HepG2 (cell line): Measurements from ENCODE around the gene PPP1R9A. TPM values are rescaled to one million over a fixed set of nuclear protein-coding genes. Genes with fewer than 3 reads are reported as not detected.
A peak's percentile ranks its signal among the peaks of the same experiment; 100 is the strongest.

Source experiments
- ARID4A ChIP-seq: sonication (generic); formaldehyde crosslinking; IDR thresholded peaks from 2 replicates; pipeline ENCODE4 v1.5.0; 2020; ENCODE audit warnings: mild to moderate bottlenecking, missing genetic modification reagents, borderline replicate concordance
- CREM ChIP-seq, 2 experiments: sonication (generic) in 1 of 2; formaldehyde crosslinking in 1 of 2; IDR thresholded peaks; 2 replicates each; pipeline versions ENCODE4 v1.4.0 to v1.6.1; 2016 to 2020; ENCODE audit warnings: antibody characterized with exemption in 1 of 2, mild to moderate bottlenecking in 1 of 2, missing genetic modification reagents in 1 of 2
- DBP ChIP-seq: sonication (generic); formaldehyde crosslinking; IDR thresholded peaks from 2 replicates; pipeline ENCODE4 v1.4.0; 2020; ENCODE audit warnings: missing genetic modification reagents; ENCODE audit errors: not compliant biosample characterization
- DR1 ChIP-seq: sonication (generic); formaldehyde crosslinking; IDR thresholded peaks from 2 replicates; pipeline ENCODE4 v1.8.0; 2021; ENCODE audit warnings: mild to moderate bottlenecking, missing genetic modification reagents, inconsistent platforms
- HMGXB4 ChIP-seq, 2 experiments: sonication (generic) in 1 of 2; formaldehyde crosslinking in 1 of 2; IDR thresholded peaks; 2 replicates each; pipeline versions ENCODE4 v1.4.0 to v1.6.1; 2018 to 2020; ENCODE audit warnings: missing genetic modification reagents in 2 of 2, borderline replicate concordance in 1 of 2, low read depth in 1 of 2, mild to moderate bottlenecking in 1 of 2, missing biosample characterization in 1 of 2
- IRX3 ChIP-seq: sonication (generic); formaldehyde crosslinking; IDR thresholded peaks from 2 replicates; pipeline ENCODE4 v1.8.1; 2023; ENCODE audit warnings: mild to moderate bottlenecking, low read depth, missing genetic modification reagents, borderline replicate concordance
- KAT7 ChIP-seq: IDR thresholded peaks from 2 replicates; pipeline ENCODE4 v1.6.1; 2018; ENCODE audit warnings: borderline replicate concordance, missing compliant biosample characterization
- MXI1 ChIP-seq: IDR thresholded peaks from 3 replicates; pipeline ENCODE4 v1.6.1; 2012; ENCODE audit warnings: low read depth, low read length, inconsistent platforms, borderline replicate concordance
- NFE2 ChIP-seq: sonication (generic); formaldehyde crosslinking; IDR thresholded peaks from 2 replicates; pipeline ENCODE4 v1.4.0; 2020; ENCODE audit warnings: missing genetic modification reagents
- SALL2 ChIP-seq: sonication (generic); formaldehyde crosslinking; IDR thresholded peaks from 2 replicates; pipeline ENCODE4 v1.8.1; 2023; ENCODE audit warnings: mild to moderate bottlenecking, missing genetic modification reagents, inconsistent platforms
- YY1 ChIP-seq: IDR thresholded peaks from 2 replicates; pipeline ENCODE4 v1.6.1; 2011; ENCODE audit warnings: low read length, low read depth, moderate library complexity, mild to moderate bottlenecking; ENCODE audit not compliant: insufficient read depth, insufficient replicate concordance
- ZBTB44 ChIP-seq: sonication (generic); formaldehyde crosslinking; IDR thresholded peaks from 2 replicates; pipeline ENCODE4 v1.4.0; 2020; ENCODE audit warnings: missing genetic modification reagents
- ZNF256 ChIP-seq: sonication (generic); formaldehyde crosslinking; conservative IDR thresholded peaks from 2 replicates; pipeline ENCODE4 v1.4.0; 2020; ENCODE audit warnings: missing genetic modification reagents
- ZNF614 ChIP-seq: IDR thresholded peaks from 2 replicates; pipeline ENCODE4 v1.6.1; 2018; ENCODE audit warnings: missing biosample characterization, missing genetic modification reagents, inconsistent platforms, borderline replicate concordance
- ZNF710 ChIP-seq: sonication (generic); formaldehyde crosslinking; IDR thresholded peaks from 2 replicates; pipeline ENCODE4 v1.5.0; 2020; ENCODE audit warnings: mild to moderate bottlenecking, missing genetic modification reagents, borderline replicate concordance
- ZNF720 ChIP-seq: sonication (generic); formaldehyde crosslinking; IDR thresholded peaks from 2 replicates; pipeline ENCODE4 v1.4.0; 2020; ENCODE audit warnings: missing genetic modification reagents
- ZNF83 ChIP-seq: sonication (generic); formaldehyde crosslinking; IDR thresholded peaks from 2 replicates; pipeline ENCODE4 v1.4.0; 2020; ENCODE audit warnings: missing genetic modification reagents, mild to moderate bottlenecking, borderline replicate concordance
- polyA plus RNA-seq, 8 experiments: library from polyadenylated mRNA; depleted of rRNA in 3 of 8; stranded (reverse) in 7 of 8; unstranded in 1 of 8; fragments of >200 nt; fragmentation: Illumina TruSeq in 4 of 8; extraction: Trizol in 4 of 8; gene quantifications; 2 replicates each; pipeline versions ENCODE4 v1.2.1 to v1.2.3, GENCODE V29; 2011 to 2016; ENCODE audit warnings: low read depth in 4 of 8, missing spikeins in 1 of 8, mixed read lengths in 1 of 8; ENCODE audit not compliant: insufficient read depth in 1 of 8
- total RNA-seq, 5 experiments: library from RNA; depleted of rRNA; stranded (reverse); fragments of >200 nt; fragmentation: Illumina TruSeq; extraction: Trizol; gene quantifications; 2 replicates each; pipeline ENCODE4 v1.2.3, GENCODE V29; 2016; ENCODE audit warnings: low read depth in 1 of 5

PPP1R9A gene
- total and polyA plus RNA-seq, 2 of the 13 experiments (the other 11 are each of a cell fraction or from before 2014, with no cell fraction given), result 11.4 to 31.9 TPM

GRCh38 chr7:94907026-94907810 is at the start of gene PPP1R9A (continued):
- TF ChIP-seq ZNF614, result no peak
- peak; percentile 69 for TF ChIP-seq YY1
- no peak for TF ChIP-seq ZBTB44 (CRISPR knock-in tag)
- peak; percentile 69; the same call in 1 of the 2 replicates for TF ChIP-seq ZNF710 (CRISPR knock-in tag)
- TF ChIP-seq HMGXB4 (CRISPR knock-in tag; IDR thresholded peaks at IDR 0.05; ENCODE audit: borderline replicate concordance in 1 of 2, low read depth in 1 of 2), result peak; percentile 74 to 89; a peak in 3 of 4 replicates
- TF ChIP-seq DR1 (CRISPR knock-in tag), result peak; percentile 68
- TF ChIP-seq DBP (CRISPR knock-in tag), result no peak
- no peak for TF ChIP-seq MXI1
- no peak for TF ChIP-seq ZNF720 (CRISPR knock-in tag)
- no peak for TF ChIP-seq ZNF256 (CRISPR knock-in tag)
- peak; percentile 74 for TF ChIP-seq KAT7
- TF ChIP-seq IRX3 (CRISPR knock-in tag), result no peak
- TF ChIP-seq CREM (IDR thresholded peaks at IDR 0.05), result no peak
- no peak for TF ChIP-seq CREM (CRISPR knock-in tag; IDR thresholded peaks at IDR 0.05)
- TF ChIP-seq ZNF83 (CRISPR knock-in tag), result no peak
- TF ChIP-seq NFE2 (CRISPR knock-in tag), result no peak
- 0 out of 2 replicates have a peak, but pooled peaks have one; percentile 20 for TF ChIP-seq SALL2 (CRISPR knock-in tag)
- TF ChIP-seq ARID4A, result peak; percentile 56; the same call in 1 of the 2 replicates
